K562 (cell line): ENCODE results near the gene RTL5. TPM values are rescaled to one million over a fixed set of nuclear protein-coding genes. Genes with fewer than 3 reads are reported as not detected.

Source experiments
- ATAC-seq: fragments of 200-7000 bp; cut with Tn5 transposase; 3 replicates; pipeline ENCODE4 v1.9.1; 2020; ENCODE audit warnings: moderate library complexity
- BruUV-seq: library from RNA; stranded (reverse); fragments of 400-500 nt; replicated peaks from 2 replicates; lab custom pipeline; 2021; lab: Mats Ljungman, UMichigan
- CTCF ChIA-PET: fragments of 300-600 bp; formaldehyde crosslinking; extraction: SDS; loops from one replicate; lab custom pipeline; 2021; ENCODE audit warnings: low intra/inter-chr PET ratio; lab: Yijun Ruan, JAX
- POLR2A ChIA-PET: fragments of 300-600, 350-650 bp; sonication (Branson Sonifier 250); formaldehyde crosslinking; extraction: SDS; loops from one replicate; lab custom pipeline; 2021; ENCODE audit warnings: antibody characterized with exemption, inconsistent platforms; lab: Yijun Ruan, JAX
- DNase-seq, 4 experiments: peaks; one replicate each; pipeline versions ENCODE4 v3.0.0 to v3.0.0-alpha.2; 2011 to 2018; ENCODE audit warnings: low spot score in 3 of 4, mixed read lengths in 3 of 4; ENCODE audit errors: extremely low read depth in 1 of 4
- FAIRE-seq: peaks from 2 replicates; lab custom pipeline; 2011; peaks lifted over from hg19 to GRCh38; lab: Jason Lieb, UNC
- H2AFZ ChIP-seq: 2 replicates; pipeline ENCODE4 v1.6.0; 2011; ENCODE audit warnings: low read depth, low read length, control low read depth, inconsistent platforms
- H3K27ac ChIP-seq: fragments of 200-600 bp; 3 replicates; pipeline ENCODE4 v1.8.0; 2011; ENCODE audit warnings: low read depth, mild to moderate bottlenecking, control low read depth, inconsistent platforms, low read length, moderate library complexity, mixed read lengths; ENCODE audit errors: extremely low read depth
- H3K27me3 ChIP-seq, 2 experiments: fragments of 300-600 bp in 1 of 2; 2 replicates in 1 of 2; 3 replicates in 1 of 2; pipeline versions ENCODE4 v1.6.0 to v1.8.0; 2011; ENCODE audit warnings: inconsistent platforms in 2 of 2, low read length in 2 of 2, mild to moderate bottlenecking in 1 of 2, mixed read lengths in 1 of 2, moderate library complexity in 1 of 2; ENCODE audit not compliant: control insufficient read depth in 2 of 2, insufficient read depth in 2 of 2
- H3K36me3 ChIP-seq: fragments of 300-600 bp; 3 replicates; pipeline ENCODE4 v1.8.0; 2011; ENCODE audit warnings: mild to moderate bottlenecking, low read length, inconsistent platforms; ENCODE audit not compliant: control insufficient read depth, insufficient read depth
- H3K4me1 ChIP-seq, 2 experiments: fragments of 200-600 bp in 1 of 2; replicated peaks in 1 of 2; 2 replicates in 1 of 2; 3 replicates in 1 of 2; pipeline versions ENCODE4 v1.5.1 to v1.8.0; 2011; ENCODE audit warnings: inconsistent platforms in 2 of 2, low read length in 2 of 2, mild to moderate bottlenecking in 1 of 2, mixed read lengths in 1 of 2, moderate library complexity in 1 of 2; ENCODE audit not compliant: control insufficient read depth in 2 of 2, insufficient read depth in 2 of 2
- H3K4me2 ChIP-seq: 2 replicates; pipeline ENCODE4 v1.6.1; 2011; ENCODE audit warnings: low read length, control low read depth, inconsistent platforms, mixed read lengths; ENCODE audit not compliant: insufficient read depth
- H3K4me3 ChIP-seq: fragments of 200-600 bp; sonication (generic), shearing (Covaris generic); 2 replicates; pipeline ENCODE4 v1.5.1; 2016; ENCODE audit warnings: control low read depth, inconsistent platforms
- H3K79me2 ChIP-seq: fragments of 200-600 bp; 3 replicates; pipeline ENCODE4 v1.8.0; 2011; ENCODE audit warnings: low read length, inconsistent platforms; ENCODE audit not compliant: control insufficient read depth, insufficient read depth
- H3K9ac ChIP-seq, 2 experiments: 2 replicates each; pipeline versions ENCODE4 v1.6.0 to v1.6.1; 2011; ENCODE audit warnings: low read depth in 2 of 2, low read length in 2 of 2, control low read depth in 1 of 2, inconsistent platforms in 1 of 2, mild to moderate bottlenecking in 1 of 2, mixed read lengths in 1 of 2; ENCODE audit not compliant: insufficient read depth in 1 of 2
- H3K9me1 ChIP-seq: one replicate; pipeline ENCODE4 v1.6.0; 2011; ENCODE audit warnings: inconsistent platforms, mild to moderate bottlenecking, low read length, moderate library complexity; ENCODE audit not compliant: control insufficient read depth, insufficient read depth
- H3K9me3 ChIP-seq: replicated peaks from 2 replicates; pipeline ENCODE4 v1.5.1; 2011; ENCODE audit warnings: low read depth, low read length, inconsistent platforms; ENCODE audit not compliant: control insufficient read depth, insufficient read depth
- H4K20me1 ChIP-seq: replicated peaks from 2 replicates; pipeline ENCODE4 v1.6.1; 2011; ENCODE audit warnings: low read length, inconsistent platforms, mixed read lengths; ENCODE audit not compliant: control insufficient read depth, insufficient read depth
- KLF10 ChIP-seq: fragments of 250-450 bp; sonication (Bioruptor Pico); IDR thresholded peaks from 2 replicates; pipeline ENCODE4 v1.6.1; 2021; ENCODE audit warnings: matching md5 sums
- MEIS2 ChIP-seq: fragments of 450-650 bp; IDR thresholded peaks from 2 replicates; pipeline ENCODE4 v1.6.1; 2014; ENCODE audit warnings: mild to moderate bottlenecking; ENCODE audit not compliant: partially characterized antibody
- ZFP1 ChIP-seq: fragments of 450-650 bp; formaldehyde crosslinking; IDR thresholded peaks from 2 replicates; pipeline ENCODE4 v1.4.0; 2020; ENCODE audit warnings: mild to moderate bottlenecking, mixed read lengths
- WGBS: fragments of 100-300 bp; shearing (Covaris generic); methylation state at CpG from one replicate; pipeline ENCODE4 v1.1.6; 2016; ENCODE audit warnings: low coverage, mixed read lengths; ENCODE audit not compliant: insufficient coverage; ENCODE audit errors: missing lambda C conversion rate; 5-methylcytosine and 5-hydroxymethylcytosine counted together
- in situ Hi-C: fragments of 300-500 bp; cut with MboI; formaldehyde crosslinking; loops from 4 replicates; pipeline ENCODE4 v1.15.0; 2018; ENCODE audit warnings: inconsistent platforms, mixed read lengths
- intact Hi-C: fragments of 100-400 bp; cut with micrococcal nuclease; formaldehyde crosslinking; loops from 2 replicates; pipeline ENCODE4 v1.14.2; 2022
- polyA plus RNA-seq, 8 experiments: library from polyadenylated mRNA; depleted of rRNA in 4 of 8; stranded (reverse) in 5 of 8; unstranded in 3 of 8; fragments of >200 nt; fragmentation: Nextera tagmentation in 2 of 8; fragmentation: Illumina TruSeq in 1 of 8; extraction: Ambion mirVana in 2 of 8; extraction: Trizol in 1 of 8; gene quantifications; 2 replicates each; pipeline versions ENCODE4 v1.2.1 to v1.2.3, GENCODE V29; 2011 to 2014; ENCODE audit warnings: inconsistent platforms in 1 of 8, missing spikeins in 1 of 8
- total RNA-seq, 7 experiments: library from RNA; depleted of rRNA in 6 of 7; stranded (reverse); fragments of >200 nt in 6 of 7; fragmentation: Illumina TruSeq in 2 of 7; extraction: Trizol in 2 of 7; gene quantifications; 2 replicates each; pipeline versions ENCODE4 v1.2.1 to v1.2.3, GENCODE V29; 2011 to 2021; ENCODE audit warnings: low replicate concordance in 1 of 7

The RTL5 gene
- total and polyA plus RNA-seq, 9 of the 15 experiments (the other 6 are each of a cell fraction or from before 2014, with no cell fraction given), result 0.03 TPM; not detected in 8

DNA sequence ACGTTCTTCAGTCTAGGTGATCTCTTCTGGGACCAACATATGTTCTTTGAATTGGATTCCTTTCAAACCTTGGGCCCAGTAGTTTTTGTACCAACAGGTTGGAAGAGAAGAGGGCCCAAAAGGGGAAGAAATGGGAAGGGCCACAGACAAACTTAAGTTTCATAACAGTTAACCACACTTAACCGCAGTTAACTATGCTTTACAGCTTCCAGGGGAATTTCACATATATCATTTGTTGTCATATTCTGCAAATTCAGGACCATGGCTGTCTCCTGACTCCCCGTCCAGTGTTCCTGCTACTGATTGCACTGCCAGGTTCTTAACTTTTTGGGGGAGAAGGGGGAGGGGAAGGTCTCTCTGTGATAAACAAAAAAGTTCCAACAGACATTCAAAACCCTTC, 34.6 kb downstream of the RTL5 start:
- H3K36me3 ChIP-seq, result no peaks in the 10 kb centered on the region
- no peak for ATAC-seq
- CTCF ChIA-PET, result no interaction called here
- H3K27me3 ChIP-seq, result peaks cover 0 to 20% of the 10 kb centered on the region in 2 experiments; a peak in 2 of 5 replicates
- WGBS, result 8% methylated on average over 3 of the region's 3 CpGs
- H3K79me2 ChIP-seq, result no peaks in the 10 kb centered on the region
- no peak overlapping the region for H3K4me2 ChIP-seq
- peak; percentile 18 for TF ChIP-seq MEIS2
- no peak for TF ChIP-seq KLF10 (CRISPR knock-in tag)
- H3K9ac ChIP-seq, result no peak overlapping the region
- H3K4me3 ChIP-seq, result no peak overlapping the region
- intact Hi-C loops, result no loop called here
- no peak for DNase-seq
- H2AFZ ChIP-seq, result no peak overlapping the region
- BruUV-seq, result no TSS peak
- in situ Hi-C loops, result no loop called here
- no peak for FAIRE-seq
- no peaks in the 10 kb centered on the region; the same call in 1 of the 2 replicates for H4K20me1 ChIP-seq
- H3K9me1 ChIP-seq, result no peaks in the 10 kb centered on the region
- H3K9me3 ChIP-seq, result no peaks in the 10 kb centered on the region
- POLR2A ChIA-PET, result no interaction called here
- H3K27ac ChIP-seq, result no peak overlapping the region
- peaks cover 0 to 5% of the 10 kb centered on the region in 2 experiments; a peak in 1 of 5 replicates for H3K4me1 ChIP-seq

DNA sequence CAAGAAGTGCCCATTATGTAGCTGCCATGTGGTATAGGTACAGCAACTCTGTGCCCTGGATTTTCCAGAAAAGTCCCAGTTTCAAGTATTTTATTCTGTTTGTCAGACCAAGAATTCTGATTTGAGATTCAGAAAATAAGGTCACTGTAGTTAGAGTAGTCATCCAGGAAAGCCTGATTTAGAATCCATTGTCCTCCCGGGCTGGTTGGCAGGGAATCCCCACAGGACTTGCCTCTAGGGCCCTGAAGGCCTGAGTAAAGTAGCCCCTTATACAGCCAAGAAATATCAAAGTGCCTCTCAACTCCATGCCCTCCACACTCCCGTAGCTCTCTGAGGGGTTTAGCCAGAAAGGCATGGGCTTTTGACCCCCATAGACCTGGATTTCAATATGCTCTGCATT, 36.3 kb downstream of the RTL5 start:
- 10% methylated on average over 2 of the region's 2 CpGs for WGBS
- CTCF ChIA-PET, result no interaction called here
- Histone ChIP-seq H3K79me2 (no peaks in the 10 kb centered on the region), H3K9me1 (no peaks in the 10 kb centered on the region), H3K4me3 (no peak overlapping the region), H3K27ac (no peak overlapping the region), H3K27me3 (peaks cover 0 to 7% of the 10 kb centered on the region in 2 experiments; a peak in 2 of 5 replicates), H3K36me3 (no peaks in the 10 kb centered on the region), H3K9ac (no peak overlapping the region), H3K4me2 (no peak overlapping the region), H3K4me1 (no peaks in the 10 kb centered on the region), H2AFZ (no peak overlapping the region), H4K20me1 (no peaks in the 10 kb centered on the region; the same call in 1 of the 2 replicates), H3K9me3 (no peaks in the 10 kb centered on the region)
- DNase-seq, result no peak
- TF ChIP-seq ZFP1, result no peak
- no peak for ATAC-seq
- intact Hi-C loops (no loop called here), in situ Hi-C loops (no loop called here)
- no TSS peak for BruUV-seq
- FAIRE-seq, result no peak
- POLR2A ChIA-PET, result no interaction called here
